GM18520 (cell line): ENCODE results near the gene SDHB.
"Not testable (repeated sequence)": the region's sequence is repeated elsewhere in the genome, so short reads cannot be mapped to it uniquely, and the experiment has no call there.

Experiments
- ATAC-seq: cut with Tn5 transposase; IDR thresholded peaks from one replicate; pipeline ENCODE4 v1.9.1; 2021; ENCODE audit not compliant: unreplicated experiment

Gene SDHB

GRCh38 chr1:17075470-17076255, 21.8 kb upstream of the SDHB start:
- no peak for ATAC-seq

- ATAC-seq: no peak
Observed at GRCh38 chr1:17071794-17072193, 18.0 kb upstream of the SDHB start.

GRCh38 chr1:17070163-17070525, 16.3 kb upstream of the SDHB start:
- ATAC-seq: no peak

GRCh38 chr1:17069452-17070162, 15.8 kb upstream of the SDHB start:
- ATAC-seq: no peak

- no peak for ATAC-seq
Observed at GRCh38 chr1:17068789-17069188, 15.0 kb upstream of the SDHB start.

- no peak for ATAC-seq
Observed at GRCh38 chr1:17067465-17068240, 13.8 kb upstream of the SDHB start.

- no peak for ATAC-seq
Observed at GRCh38 chr1:17067069-17067426, 13.2 kb upstream of the SDHB start.

- ATAC-seq: no peak
Observed at GRCh38 chr1:17066361-17067068, 12.7 kb upstream of the SDHB start.

- no peak for ATAC-seq
Observed at GRCh38 chr1:17065666-17066065, 11.8 kb upstream of the SDHB start.

GRCh38 chr1:17062751-17063150, 8.9 kb upstream of the SDHB start:
- not testable (repeated sequence) for ATAC-seq

GRCh38 chr1:17061892-17062291, 8.1 kb upstream of the SDHB start:
- no peak for ATAC-seq

GRCh38 chr1:17061486-17061885, 7.7 kb upstream of the SDHB start:
- no peak for ATAC-seq

- no peak for ATAC-seq
Observed at GRCh38 chr1:17060306-17060749, 6.5 kb upstream of the SDHB start.

- ATAC-seq: no peak
Observed at GRCh38 chr1:17059391-17060305, 5.8 kb upstream of the SDHB start.

- ATAC-seq: no peak
Observed at GRCh38 chr1:17056551-17056950, 2.7 kb upstream of the SDHB start.

GRCh38 chr1:17055801-17056200, 2.0 kb upstream of the SDHB start:
- no peak for ATAC-seq

- ATAC-seq: no peak
Observed at GRCh38 chr1:17053086-17053684, 647 bp downstream of the SDHB start.

GRCh38 chr1:17052641-17053040, 1.2 kb downstream of the SDHB start:
- no peak for ATAC-seq

- ATAC-seq: no peak
Observed at GRCh38 chr1:17052038-17052437, 1.8 kb downstream of the SDHB start.

- ATAC-seq: no peak
Observed at GRCh38 chr1:17047924-17048323, 5.9 kb downstream of the SDHB start.
